GM12873 (cell line): Measurements from ENCODE around the gene MYCN.

Experiments
- CTCF ChIP-seq: IDR thresholded peaks from 2 replicates; pipeline ENCODE4 v1.5.1; 2012; ENCODE audit warnings: low read depth, mild to moderate bottlenecking, moderate library complexity, low read length, control low read depth; ENCODE audit not compliant: insufficient read depth; ENCODE audit errors: missing control alignments

Gene MYCN

GRCh38 chr2:15957881-15958713 lies 17.7 kb downstream of the MYCN start:
- no peak for TF ChIP-seq CTCF

GRCh38 chr2:15959331-15960153 lies 19.2 kb downstream of the MYCN start:
- TF ChIP-seq CTCF, result no peak

GRCh38 chr2:15963977-15964670 lies 23.8 kb downstream of the MYCN start:
- TF ChIP-seq CTCF, result no peak

DNA sequence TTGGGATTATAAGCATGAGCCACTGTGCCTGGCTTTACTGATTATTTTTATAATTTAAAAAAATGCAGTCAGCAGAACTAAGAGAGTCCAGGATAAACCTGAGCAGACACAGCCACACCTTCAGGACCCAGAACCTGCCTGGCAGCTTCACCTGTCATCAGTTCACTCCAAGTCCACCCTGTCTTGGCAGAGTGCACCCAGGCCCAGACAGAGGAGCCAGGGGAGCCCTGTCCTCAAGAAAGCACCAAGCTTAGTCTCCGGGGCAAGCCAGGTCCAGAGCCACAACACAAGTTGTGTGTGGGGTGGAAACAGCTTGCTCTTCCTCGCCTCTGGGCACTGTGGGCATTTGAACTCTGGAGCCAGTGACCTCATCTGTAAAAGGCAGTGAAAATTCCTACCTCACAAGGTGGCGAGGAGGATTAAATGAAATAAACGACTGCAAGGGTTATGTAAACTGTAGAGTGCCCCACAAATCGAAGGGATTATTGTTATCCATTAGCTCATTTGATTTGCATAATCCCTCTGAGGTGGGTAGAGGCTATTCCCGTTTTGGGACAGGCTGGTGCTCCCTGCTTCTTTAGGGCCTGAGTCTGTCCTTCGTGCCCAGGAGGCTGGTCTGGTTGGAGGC lies 24.7 kb downstream of the MYCN start:
- TF ChIP-seq CTCF, result no peak

GRCh38 chr2:15965564-15966019 lies 25.2 kb downstream of the MYCN start:
- TF ChIP-seq CTCF, result no peak

GRCh38 chr2:15967415-15968279 lies 27.3 kb downstream of the MYCN start:
- no peak for TF ChIP-seq CTCF
